GM06990 (cell line): ENCODE results near the gene TRIM24.

Experiments used
- DNase-seq: peaks from one replicate; pipeline ENCODE4 v3.0.0-alpha.2; 2011; ENCODE audit not compliant: insufficient read length; ENCODE audit errors: extremely low read depth
- H3K27me3 ChIP-seq: replicated peaks from 2 replicates; pipeline ENCODE4 v1.6.0; 2011; ENCODE audit warnings: low read length; ENCODE audit not compliant: control insufficient read depth, insufficient read depth
- H3K36me3 ChIP-seq: 2 replicates; pipeline ENCODE4 v1.5.1; 2011; ENCODE audit warnings: low read length; ENCODE audit not compliant: control insufficient read depth, insufficient read depth
- H3K4me3 ChIP-seq: replicated peaks from 2 replicates; pipeline ENCODE4 v1.5.1; 2011; ENCODE audit warnings: low read depth, mild to moderate bottlenecking, control low read depth, low read length
- CTCF ChIP-seq: IDR thresholded peaks from 2 replicates; pipeline ENCODE4 v1.5.1; 2011; ENCODE audit warnings: low read length, control low read depth, mild to moderate bottlenecking, inconsistent platforms; ENCODE audit not compliant: insufficient read depth, poor library complexity, severe bottlenecking

TRIM24 gene

GRCh38 chr7:138584696-138585095, 124.6 kb downstream of the TRIM24 start:
- TF ChIP-seq CTCF, result no peak
- DNase-seq, result no peak
- H3K4me3 ChIP-seq, result no peak overlapping the region
- no peaks in the 10 kb centered on the region; the same call in 1 of the 2 replicates for H3K36me3 ChIP-seq
- no peaks in the 10 kb centered on the region for H3K27me3 ChIP-seq

GRCh38 chr7:138585283-138585993, 125.4 kb downstream of the TRIM24 start:
- no peak for DNase-seq
- Histone ChIP-seq H3K27me3 (no peaks in the 10 kb centered on the region), H3K4me3 (no peak overlapping the region), H3K36me3 (no peaks in the 10 kb centered on the region; the same call in 1 of the 2 replicates)
- no peak for TF ChIP-seq CTCF

GRCh38 chr7:138587485-138587884, 127.4 kb downstream of the TRIM24 start:
- H3K36me3 ChIP-seq, result no peaks in the 10 kb centered on the region; the same call in 1 of the 2 replicates
- no peak for TF ChIP-seq CTCF
- no peaks in the 10 kb centered on the region for H3K27me3 ChIP-seq
- H3K4me3 ChIP-seq, result no peak overlapping the region
- DNase-seq, result no peak

GRCh38 chr7:138588986-138589385, 128.9 kb downstream of the TRIM24 start:
- no peak for DNase-seq
- Histone ChIP-seq H3K4me3 (no peak overlapping the region), H3K36me3 (no peaks in the 10 kb centered on the region; the same call in 1 of the 2 replicates), H3K27me3 (no peaks in the 10 kb centered on the region)
- no peak for TF ChIP-seq CTCF

GRCh38 chr7:138590154-138590553, 130.1 kb downstream of the TRIM24 start:
- DNase-seq, result no peak
- no peaks in the 10 kb centered on the region for H3K36me3 ChIP-seq
- no peak for TF ChIP-seq CTCF
- no peaks in the 10 kb centered on the region for H3K27me3 ChIP-seq
- no peak overlapping the region for H3K4me3 ChIP-seq
